Thoracic aorta (tissue), 2 donors: ENCODE data around the gene ABLIM1. TPM values are rescaled to one million over a fixed set of nuclear protein-coding genes. Genes with fewer than 3 reads are reported as not detected.

Experiments
- ATAC-seq: fragments of 150-250 bp; one replicate; pipeline ENCODE4 v1.8.0; 2017; ENCODE audit warnings: low read depth; ENCODE audit not compliant: insufficient number of reproducible peaks, low FRiP score
- DNase-seq: peaks from one replicate; pipeline ENCODE4 v3.0.0-alpha.2; 2020; ENCODE audit warnings: low spot score
- H3K27ac ChIP-seq, 2 donors: fragments of 200-600 bp; sonication (generic); 1 replicate in 1 of 2; 2 replicates in 1 of 2; pipeline ENCODE4 v1.5.1; 2016; ENCODE audit warnings: mild to moderate bottlenecking in 2 of 2, moderate library complexity in 2 of 2
- H3K27me3 ChIP-seq: fragments of 200-600 bp; sonication (generic); replicated peaks from 2 replicates; pipeline ENCODE4 v1.6.0; 2016; ENCODE audit warnings: mild to moderate bottlenecking; ENCODE audit not compliant: insufficient read depth
- H3K36me3 ChIP-seq: fragments of 200-600 bp; sonication (generic); one replicate; pipeline ENCODE4 v1.5.1; 2016
- H3K4me1 ChIP-seq, 2 donors: fragments of 200-600 bp; sonication (generic); 1 replicate in 1 of 2; 2 replicates in 1 of 2; pipeline versions ENCODE4 v1.5.1 to v1.6.0; 2016; ENCODE audit warnings: low read depth in 2 of 2, mild to moderate bottlenecking in 1 of 2; ENCODE audit not compliant: control insufficient read depth in 1 of 2
- H3K4me3 ChIP-seq: fragments of 200-600 bp; sonication (generic); 2 replicates; pipeline ENCODE4 v1.5.1; 2016; ENCODE audit warnings: mild to moderate bottlenecking
- H3K9me3 ChIP-seq: fragments of 200-600 bp; sonication (generic); 2 replicates; pipeline ENCODE4 v1.5.1; 2016
- total RNA-seq, 2 donors: library from RNA; depleted of rRNA; stranded (reverse); fragments of >200 nt; gene quantifications; one replicate each; pipeline versions ENCODE4 v1.1.0 to v1.2.3, GENCODE V29; 2016
- TF ChIP-seq, protein P1 (sequence below): fragments of 200-600 bp; sonication (generic); IDR thresholded peaks from one replicate; pipeline ENCODE4 v1.5.1; 2019; ENCODE audit warnings: antibody characterized with exemption

ABLIM1 gene
- total RNA-seq, 2 donors from 2014 or later = 47.5 to 111 TPM

- Histone ChIP-seq H3K27me3 (no peaks in the 10 kb centered on the region), H3K36me3 (no peaks in the 10 kb centered on the region), H3K4me3 (no peak overlapping the region), H3K27ac (no peak overlapping the region), H3K4me1 (no peaks in the 10 kb centered on the region), H3K9me3 (no peaks in the 10 kb centered on the region)
- TF ChIP-seq, protein P1, sequence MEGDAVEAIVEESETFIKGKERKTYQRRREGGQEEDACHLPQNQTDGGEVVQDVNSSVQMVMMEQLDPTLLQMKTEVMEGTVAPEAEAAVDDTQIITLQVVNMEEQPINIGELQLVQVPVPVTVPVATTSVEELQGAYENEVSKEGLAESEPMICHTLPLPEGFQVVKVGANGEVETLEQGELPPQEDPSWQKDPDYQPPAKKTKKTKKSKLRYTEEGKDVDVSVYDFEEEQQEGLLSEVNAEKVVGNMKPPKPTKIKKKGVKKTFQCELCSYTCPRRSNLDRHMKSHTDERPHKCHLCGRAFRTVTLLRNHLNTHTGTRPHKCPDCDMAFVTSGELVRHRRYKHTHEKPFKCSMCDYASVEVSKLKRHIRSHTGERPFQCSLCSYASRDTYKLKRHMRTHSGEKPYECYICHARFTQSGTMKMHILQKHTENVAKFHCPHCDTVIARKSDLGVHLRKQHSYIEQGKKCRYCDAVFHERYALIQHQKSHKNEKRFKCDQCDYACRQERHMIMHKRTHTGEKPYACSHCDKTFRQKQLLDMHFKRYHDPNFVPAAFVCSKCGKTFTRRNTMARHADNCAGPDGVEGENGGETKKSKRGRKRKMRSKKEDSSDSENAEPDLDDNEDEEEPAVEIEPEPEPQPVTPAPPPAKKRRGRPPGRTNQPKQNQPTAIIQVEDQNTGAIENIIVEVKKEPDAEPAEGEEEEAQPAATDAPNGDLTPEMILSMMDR = no peak
- ATAC-seq = no peak
- no peak for DNase-seq
Measured at GRCh38 chr10:114596793-114597192, 61.3 kb downstream of the ABLIM1 start.

- Histone ChIP-seq H3K4me3 (no peak overlapping the region), H3K27me3 (no peaks in the 10 kb centered on the region), H3K4me1 (no peaks in the 10 kb centered on the region), H3K36me3 (no peaks in the 10 kb centered on the region), H3K27ac (no peak overlapping the region), H3K9me3 (no peaks in the 10 kb centered on the region)
- TF ChIP-seq, protein P1 = no peak
- ATAC-seq (no peak), DNase-seq (no peak)
Measured at GRCh38 chr10:114593816-114594468, 64.1 kb downstream of the ABLIM1 start.

- Histone ChIP-seq H3K27me3 (no peaks in the 10 kb centered on the region), H3K36me3 (no peaks in the 10 kb centered on the region), H3K9me3 (no peaks in the 10 kb centered on the region), H3K4me1 (no peaks in the 10 kb centered on the region), H3K4me3 (no peak overlapping the region), H3K27ac (no peak overlapping the region)
- DNase-seq (no peak), ATAC-seq (no peak)
- TF ChIP-seq, protein P1 = no peak
Measured at GRCh38 chr10:114593240-114593792, 64.8 kb downstream of the ABLIM1 start.

DNA sequence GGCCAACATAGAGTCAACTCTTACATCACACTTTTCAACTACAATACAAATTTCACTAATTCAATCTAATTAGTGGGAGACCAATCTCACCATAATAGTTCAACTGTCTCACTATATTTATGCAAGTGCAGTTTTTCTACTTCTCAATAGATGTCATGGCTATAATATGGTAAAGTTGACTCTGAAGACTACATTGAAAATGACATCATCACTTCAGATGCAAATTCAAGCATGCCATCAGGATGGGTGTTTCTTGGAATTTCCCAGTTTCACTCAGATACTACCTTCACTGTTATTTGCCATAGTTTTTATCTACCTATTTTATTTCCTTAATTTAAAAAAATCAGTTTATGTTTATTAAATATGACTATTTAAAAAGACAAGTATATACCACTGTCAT is 67.1 kb downstream of the ABLIM1 start:
- Histone ChIP-seq H3K4me1 (no peaks in the 10 kb centered on the region), H3K36me3 (no peaks in the 10 kb centered on the region), H3K4me3 (no peak overlapping the region), H3K27me3 (no peaks in the 10 kb centered on the region), H3K27ac (no peak overlapping the region), H3K9me3 (no peaks in the 10 kb centered on the region)
- ATAC-seq = no peak
- DNase-seq = no peak
- TF ChIP-seq, protein P1 = no peak

GRCh38 chr10:114584419-114584818 is 73.7 kb downstream of the ABLIM1 start:
- ATAC-seq = no peak
- Histone ChIP-seq H3K4me1 (no peaks in the 10 kb centered on the region), H3K4me3 (no peak overlapping the region)

More at GRCh38 chr10:114584419-114584818, 73.7 kb downstream of the ABLIM1 start:
- no peaks in the 10 kb centered on the region for H3K9me3 ChIP-seq
- no peak overlapping the region for H3K27ac ChIP-seq
- H3K36me3 ChIP-seq = no peaks in the 10 kb centered on the region
- no peaks in the 10 kb centered on the region for H3K27me3 ChIP-seq
- TF ChIP-seq, protein P1 = no peak
- DNase-seq = no peak
